Effector CD8-positive, alpha-beta T cell (primary cell): ENCODE data around the gene ELP6.

Source experiments
- DNase-seq: peaks from one replicate; lab custom pipeline; 2025; lab: John Stamatoyannopoulos, UW
- total RNA-seq, 4 experiments: gene quantifications; one replicate each; lab custom pipeline; 2026; lab: John Stamatoyannopoulos, UW

Gene ELP6, protein sequence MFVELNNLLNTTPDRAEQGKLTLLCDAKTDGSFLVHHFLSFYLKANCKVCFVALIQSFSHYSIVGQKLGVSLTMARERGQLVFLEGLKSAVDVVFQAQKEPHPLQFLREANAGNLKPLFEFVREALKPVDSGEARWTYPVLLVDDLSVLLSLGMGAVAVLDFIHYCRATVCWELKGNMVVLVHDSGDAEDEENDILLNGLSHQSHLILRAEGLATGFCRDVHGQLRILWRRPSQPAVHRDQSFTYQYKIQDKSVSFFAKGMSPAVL
- total RNA-seq = 22.0 to 32.5 (median 24.4) reads per million in 4 experiments

DNA sequence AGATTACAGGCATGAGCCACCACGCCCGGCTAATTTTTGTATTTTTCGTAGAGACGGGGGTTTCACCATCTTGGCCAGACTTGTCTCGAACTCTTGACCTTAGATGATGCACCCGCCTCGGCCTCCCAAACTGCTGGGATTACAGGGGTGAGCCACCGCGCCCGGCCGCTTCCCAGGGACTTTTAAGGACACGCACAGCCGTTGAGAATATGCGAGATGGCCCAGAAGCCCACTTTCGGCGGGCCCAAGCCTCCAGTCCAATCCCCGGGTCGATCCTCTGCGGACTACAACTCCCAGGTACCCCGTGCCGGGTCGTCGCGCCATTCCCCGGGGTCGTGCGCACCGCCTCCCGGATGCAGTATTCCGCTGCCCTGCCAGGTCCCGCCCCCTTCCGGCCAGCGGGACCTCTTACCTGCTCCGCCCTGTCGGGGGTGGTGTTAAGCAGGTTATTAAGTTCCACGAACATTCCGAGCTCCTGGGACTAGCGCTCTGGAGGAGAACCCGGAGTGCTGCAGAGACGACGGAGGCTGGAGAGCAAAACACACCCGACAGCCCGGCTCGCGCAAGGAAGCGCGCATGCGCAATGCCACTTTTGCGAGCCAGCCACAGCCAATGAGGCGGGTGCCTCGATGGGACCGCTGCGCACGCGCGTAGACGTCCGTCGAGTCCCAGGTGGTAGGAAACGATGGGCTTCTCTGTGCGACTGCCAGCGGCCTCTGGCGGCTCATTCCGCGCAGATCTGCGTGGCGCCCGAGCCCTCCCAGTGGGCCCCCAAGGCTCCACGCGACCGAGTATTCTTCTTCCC lies at the start of gene ELP6:
Gene ELP6 (minus strand): TSS at position 588 of the 805 bp plus-strand sequence. CDS start 122 bp downstream, at position 466.
- peak; percentile 96 for DNase-seq

DNA sequence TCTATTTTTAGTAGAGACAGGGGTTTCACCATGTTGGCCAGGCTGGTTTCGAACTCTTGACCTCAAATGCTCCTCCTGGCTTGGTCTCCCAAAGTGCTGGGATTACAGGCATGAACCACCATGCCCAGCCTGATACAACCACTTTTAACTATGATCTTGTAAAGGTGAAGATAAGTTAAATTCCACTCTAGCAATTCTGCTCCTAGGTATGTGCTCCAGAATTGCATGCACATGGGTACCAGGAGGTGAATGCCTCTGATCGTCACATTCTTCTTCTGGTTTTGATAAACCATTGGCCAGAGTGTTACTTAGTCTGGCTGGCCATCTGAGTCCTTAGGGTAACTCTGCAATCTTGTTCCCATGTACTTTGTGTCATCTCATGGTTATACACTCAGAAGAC lies 42.8 kb upstream of the ELP6 start:
- DNase-seq = no peak

DNA sequence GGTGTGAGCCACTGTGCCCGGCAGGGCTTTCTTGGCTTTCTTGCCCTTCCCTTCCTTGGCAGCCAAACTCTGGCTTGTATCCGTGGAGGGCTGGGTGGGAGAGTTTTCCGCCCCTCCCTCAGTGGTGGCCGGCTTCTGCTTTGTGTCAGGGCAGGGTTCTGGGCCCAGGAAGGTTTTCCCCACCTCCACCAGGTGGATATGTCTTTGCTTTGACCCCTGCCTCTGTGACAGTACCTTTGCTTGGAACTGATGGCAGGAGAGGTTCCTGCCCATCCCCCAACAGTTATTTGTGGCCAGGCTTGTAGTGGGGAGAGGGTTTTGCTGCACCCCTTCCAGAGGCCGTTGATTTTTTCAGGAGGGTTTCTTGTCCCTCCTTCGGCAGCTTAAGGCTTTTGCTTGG lies 40.8 kb upstream of the ELP6 start:
- no peak for DNase-seq

DNA sequence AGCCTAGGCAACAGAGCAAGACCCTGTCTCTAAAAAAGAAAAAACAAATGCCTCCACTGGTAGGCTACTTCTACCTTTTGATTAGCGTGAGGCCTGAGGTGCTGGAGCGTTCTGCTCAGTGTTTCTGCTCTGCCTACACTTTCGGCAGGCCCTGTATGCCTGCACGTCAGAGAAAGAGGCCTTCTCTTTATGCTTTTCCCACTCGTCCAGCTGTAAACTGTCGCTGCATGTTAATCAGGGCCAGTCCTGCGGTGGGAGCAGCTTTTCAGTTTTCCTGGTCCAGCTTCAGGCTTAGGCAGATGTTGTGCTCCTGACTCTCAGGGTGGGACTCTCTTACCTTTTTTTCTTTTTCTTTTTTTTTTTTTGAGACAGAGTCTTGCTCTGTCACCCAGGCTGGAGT lies 39.9 kb upstream of the ELP6 start:
- DNase-seq = no peak

DNA sequence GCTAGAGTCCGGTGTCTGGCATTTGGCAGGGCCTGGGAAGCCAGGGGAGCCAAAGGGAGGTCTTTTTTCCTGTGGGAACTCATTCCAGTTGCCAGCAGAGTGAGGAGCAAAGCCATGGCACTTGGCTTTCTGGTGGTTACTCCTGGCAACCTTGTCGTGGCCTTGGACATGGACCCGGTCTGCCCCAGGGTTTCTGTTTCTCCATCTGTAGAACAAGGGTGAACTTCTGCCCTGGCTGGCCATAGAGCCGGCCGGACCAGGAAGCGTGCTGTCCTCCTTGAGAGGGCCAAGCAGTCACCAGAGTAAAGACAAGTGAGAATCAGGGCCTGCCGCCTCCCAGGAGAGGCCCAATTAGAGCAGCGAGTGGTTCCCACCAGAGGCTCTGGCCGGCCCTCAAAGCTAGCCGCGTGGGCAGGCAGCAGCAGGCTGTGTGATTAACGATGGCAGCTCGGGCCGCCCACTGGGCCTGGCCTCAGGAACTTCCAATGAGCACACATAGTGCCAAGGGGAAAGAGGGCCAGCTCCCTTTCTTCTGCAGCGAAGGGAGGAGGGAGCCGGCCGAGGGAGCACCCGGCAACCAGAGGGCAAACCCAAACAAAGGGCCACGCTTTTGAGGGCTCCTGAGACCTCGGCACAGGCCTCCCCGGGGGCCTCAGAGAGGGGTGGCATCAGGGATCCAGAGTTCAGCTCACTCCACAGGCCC lies 29.1 kb upstream of the ELP6 start:
- DNase-seq = no peak

DNA sequence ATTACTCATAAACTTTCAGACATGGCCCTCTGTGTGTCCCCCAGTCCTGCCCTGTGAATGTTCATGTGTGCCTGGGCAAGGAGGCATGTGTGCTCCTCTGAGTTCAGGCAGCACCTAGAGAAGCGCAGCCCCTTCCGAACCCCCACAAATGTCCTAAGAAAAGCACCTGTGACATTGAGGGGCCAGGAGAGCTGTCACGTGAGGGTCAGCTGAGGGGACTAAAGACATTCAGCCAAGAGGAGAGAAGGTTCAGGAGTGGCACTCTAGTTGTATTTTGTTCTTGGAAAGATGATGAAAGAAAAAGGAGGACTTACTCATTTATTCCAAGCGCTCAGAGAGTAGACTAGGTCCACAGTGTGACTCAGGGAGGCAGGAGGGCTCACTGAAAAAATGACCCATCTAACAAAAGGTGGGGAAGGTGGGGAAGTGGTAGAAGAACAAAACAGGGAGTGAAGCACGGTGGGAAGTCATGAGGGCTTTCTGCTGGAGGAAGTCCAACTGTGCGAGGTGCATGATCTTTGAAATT lies 28.1 kb upstream of the ELP6 start:
- no peak for DNase-seq

DNA sequence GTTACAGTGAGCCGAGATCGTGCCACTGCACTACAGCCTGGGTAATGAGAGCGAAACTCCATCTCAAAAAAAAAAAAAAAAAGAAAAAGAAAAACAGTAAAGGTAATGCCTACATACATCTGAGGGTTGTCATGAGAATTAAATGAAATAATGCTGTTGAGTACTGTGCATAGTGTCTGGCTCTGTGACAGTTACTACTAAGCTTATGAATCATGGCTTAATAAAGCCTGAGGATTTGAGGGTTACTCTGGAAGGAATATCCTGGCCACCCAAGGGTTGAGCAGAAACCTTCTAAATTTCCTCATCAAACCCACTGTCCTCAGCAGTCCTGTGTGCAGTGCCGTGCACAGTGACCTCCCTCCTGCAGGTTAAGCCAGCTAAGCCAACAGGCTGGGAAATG lies 26.8 kb upstream of the ELP6 start:
- DNase-seq = no peak

DNA sequence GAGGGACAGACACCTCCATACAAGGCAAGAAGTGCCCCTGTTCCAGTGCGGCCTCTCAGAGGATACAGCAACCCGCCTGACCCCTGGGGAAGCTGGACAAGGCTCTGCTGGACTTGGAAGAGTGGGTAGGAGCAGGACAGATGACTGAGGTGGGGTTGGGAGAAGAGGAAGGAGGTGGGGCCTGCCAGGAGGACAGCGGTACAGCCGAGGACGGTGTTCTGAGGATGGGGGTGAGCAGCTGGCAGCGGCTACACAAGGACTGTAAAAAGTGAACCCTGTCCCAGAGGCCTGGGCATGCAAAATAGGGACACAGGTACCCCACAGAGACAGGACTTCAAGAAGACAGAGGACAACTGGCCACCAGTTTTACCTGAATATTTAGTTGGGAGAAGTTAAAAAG lies 23.5 kb upstream of the ELP6 start:
- DNase-seq = no peak

DNA sequence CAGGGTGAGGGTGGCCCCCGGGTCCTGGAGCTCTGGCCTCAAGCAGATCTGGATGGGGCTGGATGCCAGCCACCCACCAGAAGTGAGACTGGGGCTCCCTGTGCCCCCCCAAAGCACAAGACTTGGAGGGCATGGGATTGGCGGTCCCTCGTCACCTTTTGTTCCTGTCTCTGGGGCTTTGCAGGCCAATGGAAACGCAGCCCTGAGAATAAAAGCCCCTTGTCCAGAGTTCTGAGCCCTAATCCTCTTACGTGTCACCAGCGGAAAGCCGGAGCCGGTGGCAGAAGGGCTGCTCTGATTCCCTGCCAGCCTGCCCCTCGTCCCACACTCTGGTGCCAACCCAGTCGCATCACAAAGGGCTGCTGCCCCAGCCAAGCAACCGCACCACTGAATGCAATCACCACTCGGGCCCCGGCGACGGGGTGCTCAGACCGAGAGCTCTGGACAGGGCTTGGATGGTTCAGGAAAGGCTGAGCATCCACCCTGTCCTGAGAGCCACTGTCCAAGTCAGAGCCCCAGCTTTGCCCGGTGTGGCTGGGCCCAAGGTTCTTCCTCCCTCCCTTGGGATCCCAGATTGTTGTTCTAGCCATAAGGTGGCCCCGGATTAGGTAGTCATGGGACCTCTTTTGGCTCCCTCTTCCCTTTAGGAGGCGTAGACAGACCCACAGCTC lies 22.8 kb upstream of the ELP6 start:
- no peak for DNase-seq

DNA sequence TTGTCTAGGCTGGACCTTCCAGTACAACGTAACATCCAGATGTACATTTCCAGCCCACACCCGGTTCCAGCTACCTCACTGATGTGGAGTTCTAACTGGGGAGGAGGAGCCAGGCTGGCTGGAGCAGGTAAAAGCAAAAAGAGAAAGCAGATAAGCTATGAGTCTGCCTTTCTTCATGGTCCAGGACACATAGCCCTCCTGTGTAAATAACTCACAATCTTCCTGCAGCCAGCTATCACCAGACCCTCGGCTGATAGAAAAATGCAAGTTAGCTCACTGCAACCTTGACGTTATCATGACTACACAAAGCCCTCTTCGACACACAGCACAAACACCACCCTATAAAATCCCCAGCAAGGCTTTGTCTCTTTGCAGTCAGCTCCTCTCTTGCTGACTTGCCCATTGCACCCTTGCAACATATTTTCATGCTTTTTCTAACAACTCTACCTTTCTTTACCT lies 20.5 kb upstream of the ELP6 start:
- no peak for DNase-seq

DNA sequence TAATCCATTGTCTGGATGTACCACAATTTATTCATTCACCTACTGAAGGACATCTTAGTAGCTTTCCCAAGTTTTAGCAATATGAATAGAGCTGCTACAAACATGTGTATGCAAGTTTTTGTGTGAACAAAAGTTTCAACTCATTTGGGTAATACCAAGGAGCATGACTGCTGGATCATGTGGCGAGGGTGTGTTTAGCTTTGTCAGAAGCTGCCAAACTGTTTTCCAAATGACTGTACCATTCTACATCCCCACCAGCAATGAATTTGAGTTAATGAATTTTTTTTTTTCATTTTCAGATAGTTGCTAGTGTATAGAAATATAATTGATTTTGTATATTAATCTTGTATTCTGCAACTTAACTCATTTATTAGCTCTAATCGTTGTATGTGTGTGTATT lies 20.0 kb upstream of the ELP6 start:
- DNase-seq = no peak

DNA sequence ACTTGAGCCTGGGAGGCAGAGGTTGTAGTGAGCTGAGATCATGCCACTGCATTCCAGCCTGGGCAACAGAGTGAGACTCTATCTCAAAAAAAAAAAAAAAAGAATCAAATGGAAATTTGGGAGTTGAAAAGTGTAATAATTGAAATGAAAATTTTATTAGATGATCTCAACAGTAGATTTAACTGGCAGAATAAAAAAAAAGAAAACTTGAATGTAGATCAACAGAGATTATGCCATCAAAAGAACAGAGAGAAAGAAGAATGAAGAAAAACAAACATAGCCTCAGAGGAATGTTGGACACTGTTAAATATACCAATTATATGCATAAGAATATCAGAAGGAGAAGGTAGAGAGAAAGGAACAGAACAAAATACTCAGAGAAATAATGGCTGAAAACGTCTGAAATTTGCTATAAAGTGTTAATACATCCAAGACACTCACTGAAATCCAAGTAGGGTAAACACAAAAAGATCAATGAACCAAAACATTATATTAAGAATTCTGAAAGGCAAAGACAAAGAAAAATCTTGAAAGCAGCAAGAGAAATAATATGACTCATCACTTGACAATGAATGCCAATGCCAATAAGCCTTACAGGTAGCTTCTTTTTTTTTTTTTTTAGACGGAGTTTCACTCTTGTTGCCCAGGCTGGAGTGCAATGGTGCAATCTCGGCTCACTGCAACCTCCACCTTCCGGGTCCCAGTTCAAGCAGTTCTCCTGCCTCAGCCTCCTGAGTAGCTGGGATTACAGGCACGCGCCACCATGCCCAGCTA lies 14.6 kb upstream of the ELP6 start:
- DNase-seq = no peak

DNA sequence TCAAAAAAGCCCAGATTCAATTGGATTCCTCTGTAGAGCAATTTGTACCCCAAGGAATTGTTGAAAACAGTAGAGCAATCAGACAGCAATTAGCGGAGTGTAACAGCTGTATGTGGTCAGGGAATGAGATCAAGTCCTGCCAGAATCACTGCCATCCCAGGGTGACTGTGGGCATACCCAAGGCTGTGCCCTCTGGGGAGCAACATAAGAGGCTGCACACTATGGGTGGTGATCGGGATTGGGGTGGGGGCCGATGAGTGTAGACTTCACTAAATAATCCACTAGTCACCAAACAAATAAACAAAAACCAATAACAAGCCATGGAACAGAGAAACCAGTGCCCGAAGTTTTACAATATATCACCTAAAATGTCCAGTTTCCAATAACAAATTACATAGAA lies 12.1 kb upstream of the ELP6 start:
- DNase-seq = no peak

DNA sequence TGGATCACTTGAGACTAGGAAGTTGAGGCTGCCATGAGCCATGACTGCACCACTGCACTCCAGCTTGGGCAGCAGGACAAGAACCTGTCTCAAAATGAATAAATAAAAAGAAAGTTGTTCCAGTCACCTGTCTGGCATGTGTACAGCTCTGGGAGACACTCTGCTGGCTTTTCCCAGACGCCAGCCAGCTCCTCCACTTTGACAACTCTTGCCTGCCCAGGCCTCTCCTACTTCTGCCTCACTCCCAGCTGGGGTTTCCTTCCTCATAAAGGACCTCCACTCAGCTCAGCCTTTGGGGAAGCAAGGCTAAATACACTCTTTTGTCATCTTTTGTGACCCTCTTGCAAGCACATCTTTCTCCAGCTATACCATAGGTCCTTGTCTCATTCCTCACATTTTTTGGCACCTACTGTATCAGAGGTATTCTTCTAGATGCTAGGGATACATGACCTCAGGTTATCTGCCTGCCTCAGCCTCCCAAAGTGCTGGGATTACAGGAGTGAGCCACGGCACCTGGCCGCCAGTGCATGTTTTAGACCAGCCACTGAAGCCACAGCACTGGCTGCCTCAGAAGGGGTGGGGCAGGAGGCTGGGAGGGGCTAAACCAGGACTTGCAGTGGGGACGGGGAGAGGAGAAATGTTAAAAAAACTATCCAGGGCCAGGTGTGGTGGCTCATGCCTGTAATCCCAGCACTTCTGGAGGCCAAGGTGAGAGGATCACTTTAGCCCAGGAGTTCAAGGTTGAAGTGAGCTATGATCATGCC lies 10.0 kb upstream of the ELP6 start:
- no peak for DNase-seq

DNA sequence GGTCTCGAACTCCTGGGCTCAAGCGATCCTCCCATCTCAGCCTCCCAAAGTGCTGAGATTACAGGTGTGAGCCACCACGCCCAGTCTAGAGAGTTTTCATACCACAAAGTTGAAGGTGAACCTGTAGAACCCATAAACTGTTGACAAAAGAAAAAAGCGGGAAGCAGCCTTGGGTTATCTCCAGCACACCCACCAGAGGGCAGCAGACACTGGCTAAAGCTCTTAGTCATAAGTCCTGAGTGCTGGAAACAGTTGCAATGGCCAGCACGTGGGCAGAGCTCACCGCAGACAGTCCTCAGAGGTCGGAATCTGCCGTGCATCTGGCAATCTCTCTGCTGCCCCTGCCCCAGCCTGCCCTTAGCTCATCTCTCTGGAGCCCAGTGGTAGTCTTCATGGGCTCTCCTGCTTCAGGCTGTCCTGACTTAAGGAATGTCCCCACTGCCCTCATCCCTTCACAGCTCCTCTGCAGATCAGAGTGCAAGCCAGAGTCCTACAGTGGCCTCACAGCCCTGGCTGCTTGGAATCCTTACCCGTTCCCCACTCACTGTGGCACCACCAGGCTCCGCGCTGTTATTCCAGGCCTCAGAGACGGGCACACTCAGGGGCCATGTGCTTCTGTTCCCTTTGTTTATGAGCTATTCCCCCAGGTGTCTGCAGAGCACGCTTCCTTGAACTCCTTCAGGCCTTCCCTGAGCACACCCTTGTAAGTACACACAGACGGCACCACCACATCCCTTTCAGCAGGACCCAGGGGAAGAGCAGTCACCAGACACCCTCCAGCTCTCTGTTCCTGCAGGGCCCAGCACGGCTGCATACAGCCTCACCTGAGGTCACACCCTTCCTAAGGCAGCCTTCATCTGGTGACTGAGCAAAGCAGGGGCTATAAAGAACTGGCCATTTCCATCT lies 8.8 kb upstream of the ELP6 start:
- DNase-seq = peak; percentile 54

DNA sequence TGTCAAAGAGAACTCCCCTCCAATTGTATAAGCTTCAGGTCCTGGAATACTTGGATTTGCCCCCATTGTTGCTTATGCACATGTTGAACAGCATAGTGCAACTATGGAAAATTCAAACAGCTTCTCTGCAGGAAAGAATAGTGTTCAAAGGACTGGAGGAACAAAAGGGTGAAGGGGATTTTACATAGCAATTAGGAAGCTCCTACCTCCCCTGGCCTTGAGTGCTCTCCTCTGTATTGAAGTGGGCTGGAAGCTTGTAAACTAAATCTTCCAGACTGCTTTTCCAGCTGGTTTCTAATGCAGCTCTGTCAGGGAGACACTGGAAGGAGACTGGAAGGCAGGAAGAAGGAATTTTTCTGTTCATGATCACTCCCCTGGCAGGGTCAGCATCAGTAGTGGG lies 7.2 kb upstream of the ELP6 start:
- DNase-seq = no peak

DNA sequence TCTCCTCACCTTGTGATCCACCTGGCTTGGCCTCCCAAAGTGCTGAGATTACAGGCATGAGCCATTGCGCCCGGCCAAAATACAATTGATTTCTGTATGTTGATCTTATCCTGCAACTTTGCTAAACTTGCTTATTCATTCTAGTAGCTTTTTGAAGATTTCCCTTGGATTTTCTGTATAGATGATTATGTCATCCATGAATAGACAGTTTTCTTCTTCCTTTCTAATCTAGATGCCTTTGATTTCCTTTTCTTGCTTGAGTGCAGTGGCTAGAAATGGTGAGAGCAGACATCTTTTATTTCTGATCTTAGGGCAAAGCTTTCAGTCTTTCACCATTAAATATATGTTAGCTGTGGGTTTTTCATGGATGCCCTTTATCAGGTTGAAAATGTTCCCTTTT lies 4.4 kb upstream of the ELP6 start:
- DNase-seq = no peak

DNA sequence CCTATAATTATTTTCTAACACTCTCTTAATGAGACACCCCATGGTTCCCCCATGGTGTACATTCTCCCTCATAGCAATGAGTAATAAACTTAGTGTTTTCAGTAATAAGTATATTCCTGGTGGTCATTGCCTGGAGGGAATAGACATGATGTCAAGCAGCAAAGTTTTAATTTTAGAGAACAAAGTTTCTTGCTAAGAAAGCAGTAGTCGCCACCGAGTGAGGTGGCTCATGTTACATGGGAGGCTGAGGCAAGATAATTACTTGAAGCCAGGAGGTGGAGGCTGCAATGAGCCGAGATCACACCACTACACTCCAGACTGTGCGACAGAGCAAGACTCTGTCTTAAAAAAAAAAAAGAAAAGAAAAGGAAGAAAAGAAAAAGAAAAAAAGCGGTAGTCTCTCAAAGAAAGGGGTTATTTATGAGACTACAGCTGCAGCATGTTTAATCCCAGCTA lies 2.4 kb upstream of the ELP6 start:
- DNase-seq = no peak

DNA sequence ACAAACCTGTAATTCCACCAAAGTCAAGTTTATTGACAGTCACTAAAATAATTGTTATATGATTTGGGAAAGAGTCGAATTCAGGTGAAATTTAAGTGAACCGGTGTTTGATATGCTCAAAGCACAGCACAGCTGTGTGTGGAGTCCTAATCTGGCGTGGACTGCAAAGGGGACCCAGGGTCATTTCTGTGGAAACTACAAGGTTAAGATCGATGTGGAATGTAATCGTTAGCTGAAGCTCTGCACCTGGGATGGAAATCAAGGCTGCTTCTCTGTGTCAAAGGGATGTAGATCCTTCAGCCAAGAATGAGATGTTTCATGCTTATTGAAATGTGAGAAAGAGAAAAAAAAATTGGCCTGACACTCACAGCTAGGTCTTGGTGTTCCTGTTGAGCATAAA lies 1.6 kb upstream of the ELP6 start:
- DNase-seq = no peak
